ENCODE measurements around the gene COA1.

Gene COA1

DNA sequence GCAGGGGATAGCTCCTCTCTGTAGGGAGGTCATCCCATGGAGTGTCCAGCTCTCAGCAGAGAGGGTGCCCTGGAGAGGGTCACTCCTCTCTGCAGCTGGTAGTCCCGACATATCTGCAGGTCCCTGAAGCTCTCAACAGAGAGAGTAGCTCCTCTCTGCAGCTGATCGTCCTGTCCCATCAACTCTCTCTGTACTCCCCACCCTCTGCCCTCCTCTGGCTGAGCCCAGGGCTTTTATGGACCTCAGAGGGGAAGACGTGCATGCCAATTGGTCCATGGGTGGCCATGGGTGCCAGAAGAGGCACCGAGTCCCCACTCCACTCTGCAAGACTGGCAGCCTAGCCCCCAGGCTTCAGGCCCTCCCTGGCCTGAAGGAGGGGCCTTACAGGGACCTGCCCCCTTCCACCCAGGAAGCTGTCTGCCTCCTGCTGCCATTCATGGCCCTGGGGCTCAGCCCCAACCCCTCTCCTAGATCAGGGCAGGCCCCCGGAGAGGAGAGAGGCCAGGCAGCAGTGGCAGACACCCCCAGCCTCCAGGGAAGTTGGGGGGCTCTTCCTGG is 20.1 kb upstream of the COA1 start:
- no peak overlapping the region for H3K4me3 ChIP-seq (replicated peaks; ENCODE audit: insufficient read depth, low read length)
- no peaks in the 10 kb centered on the region for H3K27me3 ChIP-seq (ENCODE audit: insufficient read depth, poor library complexity, severe bottlenecking)
- DNase-seq (ENCODE audit: low read depth in 1 of 2, low spot score in 1 of 2) = no peak
- TF ChIP-seq, protein P1, sequence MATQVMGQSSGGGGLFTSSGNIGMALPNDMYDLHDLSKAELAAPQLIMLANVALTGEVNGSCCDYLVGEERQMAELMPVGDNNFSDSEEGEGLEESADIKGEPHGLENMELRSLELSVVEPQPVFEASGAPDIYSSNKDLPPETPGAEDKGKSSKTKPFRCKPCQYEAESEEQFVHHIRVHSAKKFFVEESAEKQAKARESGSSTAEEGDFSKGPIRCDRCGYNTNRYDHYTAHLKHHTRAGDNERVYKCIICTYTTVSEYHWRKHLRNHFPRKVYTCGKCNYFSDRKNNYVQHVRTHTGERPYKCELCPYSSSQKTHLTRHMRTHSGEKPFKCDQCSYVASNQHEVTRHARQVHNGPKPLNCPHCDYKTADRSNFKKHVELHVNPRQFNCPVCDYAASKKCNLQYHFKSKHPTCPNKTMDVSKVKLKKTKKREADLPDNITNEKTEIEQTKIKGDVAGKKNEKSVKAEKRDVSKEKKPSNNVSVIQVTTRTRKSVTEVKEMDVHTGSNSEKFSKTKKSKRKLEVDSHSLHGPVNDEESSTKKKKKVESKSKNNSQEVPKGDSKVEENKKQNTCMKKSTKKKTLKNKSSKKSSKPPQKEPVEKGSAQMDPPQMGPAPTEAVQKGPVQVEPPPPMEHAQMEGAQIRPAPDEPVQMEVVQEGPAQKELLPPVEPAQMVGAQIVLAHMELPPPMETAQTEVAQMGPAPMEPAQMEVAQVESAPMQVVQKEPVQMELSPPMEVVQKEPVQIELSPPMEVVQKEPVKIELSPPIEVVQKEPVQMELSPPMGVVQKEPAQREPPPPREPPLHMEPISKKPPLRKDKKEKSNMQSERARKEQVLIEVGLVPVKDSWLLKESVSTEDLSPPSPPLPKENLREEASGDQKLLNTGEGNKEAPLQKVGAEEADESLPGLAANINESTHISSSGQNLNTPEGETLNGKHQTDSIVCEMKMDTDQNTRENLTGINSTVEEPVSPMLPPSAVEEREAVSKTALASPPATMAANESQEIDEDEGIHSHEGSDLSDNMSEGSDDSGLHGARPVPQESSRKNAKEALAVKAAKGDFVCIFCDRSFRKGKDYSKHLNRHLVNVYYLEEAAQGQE (IDR thresholded peaks at IDR 0.05; ENCODE audit: insufficient replicate concordance, low read depth) = no peak
- TF ChIP-seq POLR2AphosphoS5 (IDR thresholded peaks at IDR 0.05; ENCODE audit: low read depth) = no peak
- TF ChIP-seq, protein P2, sequence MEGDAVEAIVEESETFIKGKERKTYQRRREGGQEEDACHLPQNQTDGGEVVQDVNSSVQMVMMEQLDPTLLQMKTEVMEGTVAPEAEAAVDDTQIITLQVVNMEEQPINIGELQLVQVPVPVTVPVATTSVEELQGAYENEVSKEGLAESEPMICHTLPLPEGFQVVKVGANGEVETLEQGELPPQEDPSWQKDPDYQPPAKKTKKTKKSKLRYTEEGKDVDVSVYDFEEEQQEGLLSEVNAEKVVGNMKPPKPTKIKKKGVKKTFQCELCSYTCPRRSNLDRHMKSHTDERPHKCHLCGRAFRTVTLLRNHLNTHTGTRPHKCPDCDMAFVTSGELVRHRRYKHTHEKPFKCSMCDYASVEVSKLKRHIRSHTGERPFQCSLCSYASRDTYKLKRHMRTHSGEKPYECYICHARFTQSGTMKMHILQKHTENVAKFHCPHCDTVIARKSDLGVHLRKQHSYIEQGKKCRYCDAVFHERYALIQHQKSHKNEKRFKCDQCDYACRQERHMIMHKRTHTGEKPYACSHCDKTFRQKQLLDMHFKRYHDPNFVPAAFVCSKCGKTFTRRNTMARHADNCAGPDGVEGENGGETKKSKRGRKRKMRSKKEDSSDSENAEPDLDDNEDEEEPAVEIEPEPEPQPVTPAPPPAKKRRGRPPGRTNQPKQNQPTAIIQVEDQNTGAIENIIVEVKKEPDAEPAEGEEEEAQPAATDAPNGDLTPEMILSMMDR (IDR thresholded peaks at IDR 0.05; ENCODE audit: insufficient read depth, low read length) = no peak
- no peak overlapping the region for H3K27ac ChIP-seq (replicated peaks)

DNA sequence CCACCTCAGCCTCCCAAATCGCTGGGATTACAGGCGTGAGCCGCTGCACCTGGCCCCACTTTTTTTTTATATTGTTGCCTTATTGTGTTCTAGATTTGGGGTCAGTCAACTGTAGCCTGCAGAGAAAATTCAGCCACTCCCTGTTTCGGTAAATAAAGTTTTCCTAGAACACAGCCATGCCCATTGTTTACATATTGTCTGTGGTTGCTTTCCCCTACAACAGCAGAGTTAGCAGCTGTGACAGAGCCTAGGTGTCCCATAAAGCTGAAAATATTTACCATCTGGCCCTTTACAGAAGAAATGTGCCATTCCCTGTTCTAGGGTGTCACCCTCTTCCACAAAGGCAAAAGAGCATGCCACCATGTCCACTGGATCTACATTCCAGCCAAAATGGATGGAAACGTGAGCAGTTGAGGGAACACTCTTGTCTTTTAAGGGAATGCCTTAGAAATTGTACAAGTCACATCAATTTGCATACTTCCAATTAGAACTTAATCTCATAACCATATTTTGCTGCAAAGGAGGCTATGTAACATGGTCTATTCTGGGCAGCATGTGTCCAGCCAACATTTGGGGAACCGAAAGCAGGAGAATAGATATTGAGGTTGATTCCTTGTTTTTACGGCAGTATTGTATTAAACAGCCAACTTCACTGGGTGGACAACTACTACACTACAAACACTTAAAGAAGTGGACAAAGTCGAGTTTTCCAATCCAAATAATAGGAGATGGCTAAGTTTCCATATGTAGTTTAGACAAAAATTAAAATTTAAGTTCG is 18.2 kb upstream of the COA1 start:
- H3K27ac ChIP-seq (replicated peaks) = no peak overlapping the region
- H3K4me3 ChIP-seq (replicated peaks; ENCODE audit: insufficient read depth, low read length) = no peak overlapping the region
- H3K27me3 ChIP-seq (ENCODE audit: insufficient read depth, poor library complexity, severe bottlenecking) = no peaks in the 10 kb centered on the region
- no peak for DNase-seq (ENCODE audit: low read depth in 1 of 2, low spot score in 1 of 2)
- no peak for TF ChIP-seq SPI1 (IDR thresholded peaks at IDR 0.05; ENCODE audit: borderline replicate concordance, low read depth)
- no peak for TF ChIP-seq GABPA (IDR thresholded peaks at IDR 0.05; ENCODE audit: low read depth)
- TF ChIP-seq, protein P1 (IDR thresholded peaks at IDR 0.05; ENCODE audit: insufficient replicate concordance, low read depth) = no peak
- no peak for TF ChIP-seq POLR2AphosphoS5 (IDR thresholded peaks at IDR 0.05; ENCODE audit: low read depth)
- TF ChIP-seq, protein P2 (IDR thresholded peaks at IDR 0.05; ENCODE audit: insufficient read depth, low read length) = no peak

DNA sequence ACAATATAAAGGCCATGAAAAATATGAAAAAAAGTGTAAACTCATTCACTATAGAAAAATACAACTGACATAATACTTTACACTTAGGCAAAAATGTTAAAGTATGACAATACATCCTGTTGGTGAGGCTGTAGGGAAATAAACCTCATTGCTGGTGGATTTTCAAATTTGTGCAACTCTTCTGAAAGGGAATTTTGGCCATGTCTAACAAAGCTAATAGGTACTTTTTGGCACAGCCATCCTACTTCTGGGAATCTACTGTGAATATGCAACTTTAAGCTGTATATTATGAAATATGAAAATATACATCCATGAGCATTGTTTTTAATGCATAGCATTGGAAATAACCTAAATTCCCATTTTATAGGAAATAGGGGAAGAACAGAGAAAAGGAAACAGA is 13.4 kb upstream of the COA1 start:
- TF ChIP-seq, protein P2 (IDR thresholded peaks at IDR 0.05; ENCODE audit: insufficient read depth, low read length) = no peak
- no peak for TF ChIP-seq POLR2AphosphoS5 (IDR thresholded peaks at IDR 0.05; ENCODE audit: low read depth)
- TF ChIP-seq, protein P1 (IDR thresholded peaks at IDR 0.05; ENCODE audit: insufficient replicate concordance, low read depth) = no peak
- TF ChIP-seq GABPA (IDR thresholded peaks at IDR 0.05; ENCODE audit: low read depth) = no peak
- TF ChIP-seq SPI1 (IDR thresholded peaks at IDR 0.05; ENCODE audit: borderline replicate concordance, low read depth) = no peak
- no peak for DNase-seq (ENCODE audit: low read depth in 1 of 2, low spot score in 1 of 2)
- H3K27ac ChIP-seq (replicated peaks) = no peak overlapping the region
- no peaks in the 10 kb centered on the region for H3K27me3 ChIP-seq (ENCODE audit: insufficient read depth, poor library complexity, severe bottlenecking)
- H3K4me3 ChIP-seq (replicated peaks; ENCODE audit: insufficient read depth, low read length) = no peak overlapping the region
